HepG2 (cell line): ENCODE data around the gene KLHL12. TPM values are rescaled to one million over a fixed set of nuclear protein-coding genes. Genes with fewer than 3 reads are reported as not detected.

Source experiments
- ATF7-NPFF ChIP-seq: sonication (generic); formaldehyde crosslinking; IDR thresholded peaks from 2 replicates; pipeline ENCODE4 v1.8.1; 2023; ENCODE audit warnings: mild to moderate bottlenecking, low read depth, missing genetic modification reagents, moderate library complexity
- FIP1L1 ChIP-seq: fragments of 200-400 bp; formaldehyde crosslinking; IDR thresholded peaks from 2 replicates; pipeline ENCODE4 v1.6.1; 2018; ENCODE audit warnings: low read depth, mild to moderate bottlenecking, low read length, moderate library complexity, borderline replicate concordance; ENCODE audit not compliant: insufficient read depth
- NFE2 ChIP-seq: sonication (generic); formaldehyde crosslinking; IDR thresholded peaks from 2 replicates; pipeline ENCODE4 v1.4.0; 2020; ENCODE audit warnings: missing genetic modification reagents
- RARA ChIP-seq: IDR thresholded peaks from 2 replicates; pipeline ENCODE4 v1.6.1; 2016; ENCODE audit warnings: missing genetic modification reagents, missing compliant biosample characterization
- RFX5 ChIP-seq: IDR thresholded peaks from 2 replicates; pipeline ENCODE4 v1.6.1; 2011; ENCODE audit warnings: low read depth, low read length, improper control_type of control experiment
- THAP7 ChIP-seq: sonication (generic); formaldehyde crosslinking; IDR thresholded peaks from 2 replicates; pipeline ENCODE4 v1.8.1; 2023; ENCODE audit warnings: mild to moderate bottlenecking, missing genetic modification reagents
- ZBED4 ChIP-seq: sonication (generic); formaldehyde crosslinking; IDR thresholded peaks from 2 replicates; pipeline ENCODE4 v1.4.0; 2020; ENCODE audit warnings: missing genetic modification reagents, borderline replicate concordance
- ZBTB25 ChIP-seq: IDR thresholded peaks from 2 replicates; pipeline ENCODE4 v1.6.1; 2018; ENCODE audit warnings: missing genetic modification reagents
- ZNF225 ChIP-seq: sonication (generic); formaldehyde crosslinking; IDR thresholded peaks from 2 replicates; pipeline ENCODE4 v1.4.0; 2020; ENCODE audit warnings: mild to moderate bottlenecking, missing genetic modification reagents
- ZNF251 ChIP-seq: sonication (generic); formaldehyde crosslinking; IDR thresholded peaks from 2 replicates; pipeline ENCODE4 v1.9.0; 2021; ENCODE audit warnings: mild to moderate bottlenecking, missing genetic modification reagents
- ZNF577 ChIP-seq: sonication (generic); formaldehyde crosslinking; IDR thresholded peaks from 2 replicates; pipeline ENCODE4 v1.4.0; 2020; ENCODE audit warnings: mild to moderate bottlenecking, low read depth, missing genetic modification reagents, borderline replicate concordance
- ZNF687 ChIP-seq: sonication (generic); formaldehyde crosslinking; IDR thresholded peaks from 2 replicates; pipeline ENCODE4 v1.5.1; 2020; ENCODE audit warnings: mild to moderate bottlenecking, missing genetic modification reagents, moderate library complexity
- ZNF83 ChIP-seq: sonication (generic); formaldehyde crosslinking; IDR thresholded peaks from 2 replicates; pipeline ENCODE4 v1.4.0; 2020; ENCODE audit warnings: missing genetic modification reagents, mild to moderate bottlenecking, borderline replicate concordance
- ZSCAN29 ChIP-seq: sonication (generic); formaldehyde crosslinking; conservative IDR thresholded peaks from 2 replicates; pipeline ENCODE4 v1.4.0; 2020; ENCODE audit warnings: mild to moderate bottlenecking, missing genetic modification reagents
- polyA plus RNA-seq, 8 experiments: library from polyadenylated mRNA; depleted of rRNA in 3 of 8; stranded (reverse) in 7 of 8; unstranded in 1 of 8; fragments of >200 nt; fragmentation: Illumina TruSeq in 4 of 8; extraction: Trizol in 4 of 8; gene quantifications; 2 replicates each; pipeline versions ENCODE4 v1.2.1 to v1.2.3, GENCODE V29; 2011 to 2016; ENCODE audit warnings: low read depth in 4 of 8, missing spikeins in 1 of 8, mixed read lengths in 1 of 8; ENCODE audit not compliant: insufficient read depth in 1 of 8
- total RNA-seq, 5 experiments: library from RNA; depleted of rRNA; stranded (reverse); fragments of >200 nt; fragmentation: Illumina TruSeq; extraction: Trizol; gene quantifications; 2 replicates each; pipeline ENCODE4 v1.2.3, GENCODE V29; 2016; ENCODE audit warnings: low read depth in 1 of 5
- TF ChIP-seq, protein P1 (sequence below): sonication (generic); formaldehyde crosslinking; IDR thresholded peaks from 2 replicates; pipeline ENCODE4 v1.4.0; 2020; ENCODE audit warnings: missing genetic modification reagents

The KLHL12 gene
- total and polyA plus RNA-seq, 2 of the 13 experiments (the other 11 are each of a cell fraction or from before 2014, with no cell fraction given) = 19.2 to 25.2 TPM

DNA sequence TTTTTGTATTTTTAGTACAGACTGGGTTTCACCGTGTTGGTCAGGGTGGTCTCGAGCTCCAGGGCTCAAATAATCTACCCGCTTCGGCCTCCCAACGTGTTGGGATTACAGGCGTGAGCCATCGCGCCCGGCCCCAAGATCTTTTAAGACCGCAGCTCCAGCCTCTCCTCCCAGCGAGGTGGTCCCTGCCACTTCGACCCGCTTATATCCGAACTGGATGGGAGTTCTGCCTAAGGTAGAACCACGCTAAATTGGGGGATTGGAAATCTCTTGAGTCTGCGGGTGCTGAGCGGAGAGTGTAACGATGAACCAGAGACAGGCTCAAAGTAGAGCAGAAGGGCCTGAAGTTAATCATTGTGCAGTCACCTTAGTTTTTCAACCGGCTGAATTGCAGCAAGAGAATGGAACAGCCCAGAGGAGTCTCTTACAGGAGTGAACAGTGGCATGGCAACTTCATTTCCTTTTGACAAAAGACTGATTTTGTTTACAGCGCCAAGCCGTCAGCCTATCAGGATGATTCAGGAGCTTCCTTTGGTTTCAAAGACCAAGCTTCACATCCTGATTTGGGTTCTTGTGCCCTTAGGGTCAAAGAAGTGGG is 40.7 kb upstream of the KLHL12 start (continued):
- TF ChIP-seq ZNF225 (CRISPR knock-in tag) (no peak), FIP1L1 (no peak), ZNF251 (no peak), ZSCAN29 (CRISPR knock-in tag) (0 out of 2 replicates have a peak, but pooled peaks have one; percentile 22), ZBTB25 (CRISPR knock-in tag) (no peak), NFE2 (no peak), ZNF577 (CRISPR knock-in tag) (no peak), ZNF687 (CRISPR knock-in tag) (no peak), ZBED4 (CRISPR knock-in tag) (no peak), ATF7-NPFF (CRISPR knock-in tag) (no peak), RFX5 (no peak), RARA (no peak), ZNF83 (CRISPR knock-in tag) (no peak), THAP7 (no peak)
- TF ChIP-seq, protein P1, sequence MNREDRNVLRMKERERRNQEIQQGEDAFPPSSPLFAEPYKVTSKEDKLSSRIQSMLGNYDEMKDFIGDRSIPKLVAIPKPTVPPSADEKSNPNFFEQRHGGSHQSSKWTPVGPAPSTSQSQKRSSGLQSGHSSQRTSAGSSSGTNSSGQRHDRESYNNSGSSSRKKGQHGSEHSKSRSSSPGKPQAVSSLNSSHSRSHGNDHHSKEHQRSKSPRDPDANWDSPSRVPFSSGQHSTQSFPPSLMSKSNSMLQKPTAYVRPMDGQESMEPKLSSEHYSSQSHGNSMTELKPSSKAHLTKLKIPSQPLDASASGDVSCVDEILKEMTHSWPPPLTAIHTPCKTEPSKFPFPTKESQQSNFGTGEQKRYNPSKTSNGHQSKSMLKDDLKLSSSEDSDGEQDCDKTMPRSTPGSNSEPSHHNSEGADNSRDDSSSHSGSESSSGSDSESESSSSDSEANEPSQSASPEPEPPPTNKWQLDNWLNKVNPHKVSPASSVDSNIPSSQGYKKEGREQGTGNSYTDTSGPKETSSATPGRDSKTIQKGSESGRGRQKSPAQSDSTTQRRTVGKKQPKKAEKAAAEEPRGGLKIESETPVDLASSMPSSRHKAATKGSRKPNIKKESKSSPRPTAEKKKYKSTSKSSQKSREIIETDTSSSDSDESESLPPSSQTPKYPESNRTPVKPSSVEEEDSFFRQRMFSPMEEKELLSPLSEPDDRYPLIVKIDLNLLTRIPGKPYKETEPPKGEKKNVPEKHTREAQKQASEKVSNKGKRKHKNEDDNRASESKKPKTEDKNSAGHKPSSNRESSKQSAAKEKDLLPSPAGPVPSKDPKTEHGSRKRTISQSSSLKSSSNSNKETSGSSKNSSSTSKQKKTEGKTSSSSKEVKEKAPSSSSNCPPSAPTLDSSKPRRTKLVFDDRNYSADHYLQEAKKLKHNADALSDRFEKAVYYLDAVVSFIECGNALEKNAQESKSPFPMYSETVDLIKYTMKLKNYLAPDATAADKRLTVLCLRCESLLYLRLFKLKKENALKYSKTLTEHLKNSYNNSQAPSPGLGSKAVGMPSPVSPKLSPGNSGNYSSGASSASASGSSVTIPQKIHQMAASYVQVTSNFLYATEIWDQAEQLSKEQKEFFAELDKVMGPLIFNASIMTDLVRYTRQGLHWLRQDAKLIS = no peak
